Lung (tissue), 12 donors: Measurements from ENCODE around the gene EIF6. TPM values are rescaled to one million over a fixed set of nuclear protein-coding genes. Genes with fewer than 3 reads are reported as not detected.
"Not testable (repeated sequence)": the region's sequence is repeated elsewhere in the genome, so short reads cannot be mapped to it uniquely, and the experiment has no call there.

ENCODE experiments used
- ATAC-seq: fragments of 200-7000 bp; cut with Tn5 transposase; one replicate; pipeline ENCODE4 v1.9.1; 2020; ENCODE audit warnings: moderate number of reproducible peaks; ENCODE audit not compliant: insufficient read depth, low FRiP score
- DNase-seq, 3 donors: peaks; one replicate each; pipeline ENCODE4 v3.0.0-alpha.2; 2013 to 2017
- H3K27ac ChIP-seq, 2 donors: one replicate each; pipeline ENCODE4 v1.5.1; 2013; ENCODE audit warnings: mild to moderate bottlenecking in 2 of 2, moderate library complexity in 2 of 2, control low read depth in 1 of 2, inconsistent platforms in 1 of 2, low read depth in 1 of 2, low read length in 1 of 2
- H3K27me3 ChIP-seq, 3 donors: one replicate each; pipeline ENCODE4 v1.5.1; 2013; ENCODE audit warnings: low read length in 2 of 3; ENCODE audit not compliant: control insufficient read depth in 3 of 3, insufficient read depth in 3 of 3
- H3K36me3 ChIP-seq, 4 donors: one replicate each; pipeline ENCODE4 v1.5.1; 2013; ENCODE audit warnings: low read length in 4 of 4, mild to moderate bottlenecking in 1 of 4, moderate library complexity in 1 of 4; ENCODE audit not compliant: control insufficient read depth in 4 of 4, insufficient read depth in 4 of 4
- H3K4me1 ChIP-seq, 5 donors: one replicate each; pipeline ENCODE4 v1.5.1; 2013; ENCODE audit warnings: low read length in 5 of 5, mild to moderate bottlenecking in 2 of 5, moderate library complexity in 1 of 5; ENCODE audit not compliant: control insufficient read depth in 5 of 5, insufficient read depth in 5 of 5
- H3K4me3 ChIP-seq: one replicate; pipeline ENCODE4 v1.5.1; 2013; ENCODE audit warnings: mild to moderate bottlenecking, control low read depth, moderate library complexity
- H3K9ac ChIP-seq, 2 donors: one replicate each; pipeline ENCODE4 v1.5.1; 2013; ENCODE audit warnings: low read length in 2 of 2, control low read depth in 1 of 2; ENCODE audit not compliant: insufficient read depth in 1 of 2
- H3K9me3 ChIP-seq, 4 donors: one replicate each; pipeline ENCODE4 v1.5.1; 2013; ENCODE audit warnings: low read length in 3 of 4, mild to moderate bottlenecking in 1 of 4, moderate library complexity in 1 of 4; ENCODE audit not compliant: control insufficient read depth in 4 of 4, insufficient read depth in 3 of 4
- CTCF ChIP-seq: IDR thresholded peaks from 2 replicates; pipeline ENCODE4 v1.5.1; 2012; ENCODE audit warnings: mild to moderate bottlenecking; ENCODE audit errors: control extremely low read depth, extremely low read depth
- WGBS, 2 donors: extraction: QIAGEN DNeasy Blood & Tissue Kit; methylation state at CpG; one replicate each; pipeline ENCODE4 v1.1.7; 2013; 5-methylcytosine and 5-hydroxymethylcytosine counted together
- polyA plus RNA-seq, 2 donors: library from polyadenylated mRNA; stranded (reverse); fragments of 200-250 nt; gene quantifications; one replicate each; pipeline ENCODE4 v1.2.1, GENCODE V29; 2013
- total RNA-seq, 2 donors: library from RNA; depleted of rRNA in 1 of 2; stranded (reverse); fragments of >200 nt in 1 of 2; gene quantifications; one replicate each; pipeline ENCODE4 v1.2.1, GENCODE V29; 2014 to 2021
- donor health status: control.
- donor health status: control.
- donor health status: Bipolar disorder and iron deficiency.
- donor health status: healthy.
- donor health status: DM: yes; HTN: yes; CAD: no.

EIF6 gene
- total and polyA plus RNA-seq, 4 donors = 47.8 to 191 (median 118) TPM

DNA sequence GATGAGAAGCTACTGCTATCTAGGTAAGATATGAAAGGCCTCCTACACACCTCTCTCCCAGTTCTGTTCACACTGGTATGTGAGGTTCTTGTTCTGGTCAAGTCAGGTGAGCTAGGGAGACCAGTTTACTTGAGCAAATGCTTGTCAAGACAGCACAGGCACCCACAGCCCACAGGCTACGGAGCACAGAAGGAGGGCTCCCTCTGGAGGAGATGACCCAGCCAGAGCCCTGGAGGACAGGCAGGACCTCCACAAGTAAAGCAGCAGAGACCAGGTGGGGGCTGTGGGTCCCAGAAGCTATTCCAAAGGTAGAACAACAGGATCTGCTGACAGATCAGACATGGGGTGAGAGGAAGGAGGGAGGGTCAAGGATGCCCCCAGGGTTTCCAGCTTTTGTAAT is 19.8 kb downstream of the EIF6 start:
- Histone ChIP-seq H3K9ac (no peak overlapping the region), H3K27me3 (no peaks in the 10 kb centered on the region), H3K4me1 (peaks cover 0 to 16% (median 9%) of the 10 kb centered on the region in 5 donors), H3K9me3 (no peaks in the 10 kb centered on the region), H3K27ac (peak overlapping the region in 1 of 2 donors; percentile 10), H3K4me3 (no peak overlapping the region), H3K36me3 (peaks cover 0 to 16% (median 3%) of the 10 kb centered on the region in 4 donors)
- DNase-seq (no peak), ATAC-seq (no peak)
- 54 to 55% methylated on average over 1 of the region's 1 CpG for WGBS, 2 donors
- TF ChIP-seq CTCF = no peak

DNA sequence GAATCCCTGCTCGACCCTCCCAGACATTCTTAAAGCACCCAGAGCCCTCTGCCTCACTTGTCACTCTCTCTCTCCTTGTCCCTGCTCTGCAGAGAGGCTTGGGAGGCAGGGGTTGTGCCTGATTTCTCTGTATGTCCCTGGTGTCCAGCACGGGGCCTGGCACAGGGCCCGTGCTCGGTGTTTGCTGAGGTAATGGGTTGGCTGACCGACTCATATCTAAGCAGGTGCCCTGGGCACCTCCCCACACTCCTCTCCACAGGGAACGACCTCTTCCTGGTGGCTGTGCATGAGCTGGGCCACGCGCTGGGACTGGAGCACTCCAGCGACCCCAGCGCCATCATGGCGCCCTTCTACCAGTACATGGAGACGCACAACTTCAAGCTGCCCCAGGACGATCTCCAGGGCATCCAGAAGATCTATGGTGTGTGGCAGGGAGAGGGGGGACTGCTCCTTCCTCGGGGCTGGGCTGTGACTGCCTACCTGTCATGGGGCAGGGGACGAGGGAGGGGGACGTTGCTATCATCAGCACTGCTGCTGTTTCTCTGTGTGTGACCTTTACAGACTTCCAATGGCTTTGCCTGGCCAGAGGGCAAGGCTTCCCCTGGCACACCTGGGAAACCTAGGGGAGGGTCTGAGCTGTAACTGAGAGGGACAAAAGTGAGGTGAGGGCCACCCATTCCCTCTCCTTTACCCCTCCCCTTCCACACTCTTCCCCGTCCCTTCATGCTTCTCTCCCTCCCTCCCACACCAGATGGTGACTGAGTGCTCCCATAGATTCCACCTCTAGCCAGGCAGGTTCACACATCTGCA is 20.8 kb downstream of the EIF6 start:
- DNase-seq (no peak), ATAC-seq (peak; percentile 45)
- no peak for TF ChIP-seq CTCF
- H3K9me3 ChIP-seq = no peaks in the 10 kb centered on the region
- H3K27me3 ChIP-seq = no peaks in the 10 kb centered on the region
- peaks cover 0 to 16% (median 3%) of the 10 kb centered on the region in 4 donors for H3K36me3 ChIP-seq
- peak overlapping the region in 1 of 2 donors; percentile 76 for H3K9ac ChIP-seq
- peaks cover 0 to 16% (median 9%) of the 10 kb centered on the region in 5 donors for H3K4me1 ChIP-seq
- H3K4me3 ChIP-seq = peak overlapping the region; percentile 15
- WGBS, 2 donors = 67 to 80% methylated on average over 17 of the region's 17 CpGs
- peak overlapping the region in 1 of 2 donors; percentile 85 for H3K27ac ChIP-seq

- Histone ChIP-seq H3K36me3 (peaks cover 0 to 13% (median 3%) of the 10 kb centered on the region in 4 donors), H3K27ac (peak overlapping the region in 1 of 2 donors; percentile 85), H3K9ac (peak overlapping the region in 1 of 2 donors; percentile 76), H3K4me1 (peaks cover 0 to 16% (median 9%) of the 10 kb centered on the region in 5 donors)
- DNase-seq = peak; percentile 68 to 77 (median 72)
- not testable (repeated sequence) for H3K4me3 ChIP-seq, H3K9me3 ChIP-seq, H3K27me3 ChIP-seq
- ATAC-seq = peak; percentile 69
- 47 to 80% methylated on average over 5 of the region's 8 CpGs for WGBS, 2 donors
Measured at GRCh38 chr20:35262731-35263531, 21.6 kb downstream of the EIF6 start.

GRCh38 chr20:35262321-35262720 is 22.3 kb downstream of the EIF6 start:
- H3K4me1 ChIP-seq = peaks cover 0 to 16% (median 9%) of the 10 kb centered on the region in 5 donors
- not testable (repeated sequence) for H3K9me3 ChIP-seq, H3K36me3 ChIP-seq, H3K9ac ChIP-seq, H3K27ac ChIP-seq, DNase-seq, ATAC-seq, H3K4me3 ChIP-seq, H3K27me3 ChIP-seq
- 56 to 63% methylated on average over 7 of the region's 10 CpGs for WGBS, 2 donors
